Measurements from ENCODE around the gene ATMIN.

ATMIN gene

DNA sequence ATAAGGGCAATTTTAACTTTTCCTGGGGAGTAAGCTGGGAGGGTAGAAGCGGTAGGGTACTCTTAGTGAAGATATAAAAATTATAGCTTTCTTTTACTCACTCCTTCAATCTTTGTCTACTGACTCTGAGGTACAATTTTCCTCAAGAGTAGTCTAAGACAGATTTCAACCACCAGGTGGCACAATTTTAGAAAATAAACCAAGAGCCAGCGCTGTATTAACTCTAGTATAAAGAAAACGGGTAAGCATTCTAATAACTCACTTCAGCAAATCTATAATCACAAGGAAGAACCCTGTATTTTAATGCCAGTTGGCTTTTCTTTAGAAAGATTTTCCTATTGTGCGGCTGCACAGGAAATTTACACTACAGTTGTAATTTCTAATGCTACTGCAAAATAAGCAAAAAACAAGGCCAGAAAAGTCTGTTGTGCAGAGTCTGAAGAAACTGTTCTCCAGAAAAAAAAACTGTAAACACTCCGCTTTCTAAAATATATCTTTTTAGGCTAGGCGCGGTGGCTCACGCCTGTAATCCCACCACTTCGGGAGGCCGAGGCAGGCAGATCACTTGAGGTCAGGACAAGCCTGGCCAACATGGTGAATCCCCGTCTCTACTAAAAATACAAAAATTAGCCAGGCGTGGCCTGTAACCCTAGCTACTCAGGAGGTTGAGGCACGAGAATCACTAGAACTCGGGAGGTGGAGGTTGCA, 30.8 kb upstream of the ATMIN start:
- Histone ChIP-seq H3K9me2 (ENCODE audit: low read depth, low read length) (no peaks in the 10 kb centered on the region), H3K9me3 (ENCODE audit: low read length) (no peaks in the 10 kb centered on the region), H2AFZ (ENCODE audit: low read length) (no peak overlapping the region), H3K4me2 (ENCODE audit: low read length) (peak overlapping the region; percentile 63), H3F3A (ENCODE audit: insufficient read depth, low read length) (no peaks in the 10 kb centered on the region), H4K20me1 (ENCODE audit: insufficient read depth, low read length) (no peaks in the 10 kb centered on the region), H3K4me3 (ENCODE audit: low read depth, low read length, poor library complexity, severe bottlenecking) (peak overlapping the region; percentile 69), H3K9ac (ENCODE audit: low read length) (0 out of 2 replicates have a peak overlapping the region, but pooled peaks have one; percentile 18), H3K79me2 (ENCODE audit: insufficient read depth, low read length) (peaks cover 65% of the 10 kb centered on the region), H3K4me1 (ENCODE audit: insufficient read depth, low read length, severe bottlenecking) (peaks cover 30% of the 10 kb centered on the region), H3K36me3 (ENCODE audit: insufficient read depth, low read length) (peaks cover 4% of the 10 kb centered on the region; the same call in 1 of the 2 replicates), H3K27me3 (ENCODE audit: insufficient read depth, low read length) (no peaks in the 10 kb centered on the region), H3K27ac (ENCODE audit: low read depth, low read length, poor library complexity, severe bottlenecking) (peak overlapping the region; percentile 47)
- TF ChIP-seq CTCF (IDR thresholded peaks at IDR 0.05; ENCODE audit: low read length) (peak; percentile 63), EZH2 (IDR thresholded peaks at IDR 0.05; ENCODE audit: borderline replicate concordance, low read length) (no peak)

GRCh38 chr16:81005610-81006161, 30.0 kb upstream of the ATMIN start:
- Histone ChIP-seq H4K20me1 (ENCODE audit: insufficient read depth, low read length) (no peaks in the 10 kb centered on the region), H3K79me2 (ENCODE audit: insufficient read depth, low read length) (peaks cover 59% of the 10 kb centered on the region), H3K4me1 (ENCODE audit: insufficient read depth, low read length, severe bottlenecking) (peaks cover 30% of the 10 kb centered on the region), H3K36me3 (ENCODE audit: insufficient read depth, low read length) (peaks cover 4% of the 10 kb centered on the region; the same call in 1 of the 2 replicates), H3K9ac (ENCODE audit: low read length) (peak overlapping the region; percentile 72), H3K4me2 (ENCODE audit: low read length) (peak overlapping the region; percentile 97), H3K4me3 (ENCODE audit: low read depth, low read length, poor library complexity, severe bottlenecking) (peak overlapping the region; percentile 69), H3K9me3 (ENCODE audit: low read length) (no peaks in the 10 kb centered on the region), H2AFZ (ENCODE audit: low read length) (no peak overlapping the region), H3K9me2 (ENCODE audit: low read depth, low read length) (no peaks in the 10 kb centered on the region), H3K27me3 (ENCODE audit: insufficient read depth, low read length) (no peaks in the 10 kb centered on the region), H3K27ac (ENCODE audit: low read depth, low read length, poor library complexity, severe bottlenecking) (no peak overlapping the region), H3F3A (ENCODE audit: insufficient read depth, low read length) (no peaks in the 10 kb centered on the region)
- TF ChIP-seq EZH2 (IDR thresholded peaks at IDR 0.05; ENCODE audit: borderline replicate concordance, low read length) (no peak), CTCF (IDR thresholded peaks at IDR 0.05; ENCODE audit: low read length) (no peak)

- Histone ChIP-seq H3K9me2 (ENCODE audit: low read depth, low read length) (no peaks in the 10 kb centered on the region), H3K9ac (ENCODE audit: low read length) (peak overlapping the region; percentile 72), H2AFZ (ENCODE audit: low read length) (no peak overlapping the region), H3K9me3 (ENCODE audit: low read length) (no peaks in the 10 kb centered on the region), H3K79me2 (ENCODE audit: insufficient read depth, low read length) (peaks cover 53% of the 10 kb centered on the region), H4K20me1 (ENCODE audit: insufficient read depth, low read length) (no peaks in the 10 kb centered on the region), H3F3A (ENCODE audit: insufficient read depth, low read length) (no peaks in the 10 kb centered on the region), H3K27ac (ENCODE audit: low read depth, low read length, poor library complexity, severe bottlenecking) (peak overlapping the region; percentile 87), H3K4me2 (ENCODE audit: low read length) (peak overlapping the region; percentile 97), H3K4me1 (ENCODE audit: insufficient read depth, low read length, severe bottlenecking) (peaks cover 30% of the 10 kb centered on the region), H3K27me3 (ENCODE audit: insufficient read depth, low read length) (no peaks in the 10 kb centered on the region), H3K36me3 (ENCODE audit: insufficient read depth, low read length) (peaks cover 9% of the 10 kb centered on the region; the same call in 1 of the 2 replicates), H3K4me3 (ENCODE audit: low read depth, low read length, poor library complexity, severe bottlenecking) (peak overlapping the region; percentile 69)
- no peak for TF ChIP-seq EZH2 (IDR thresholded peaks at IDR 0.05; ENCODE audit: borderline replicate concordance, low read length)
- TF ChIP-seq CTCF (IDR thresholded peaks at IDR 0.05; ENCODE audit: low read length): no peak
These were observed 29.3 kb upstream of the ATMIN start for GRCh38 chr16:81006211-81006812.

Data from OCI-LY1 (cell line).